OCI-M1 (cell line): ENCODE results near the gene ZNF3.

Experiments
- DNase-seq: peaks from one replicate; lab custom pipeline; 2025; lab: John Stamatoyannopoulos, UW

ZNF3 gene

DNA sequence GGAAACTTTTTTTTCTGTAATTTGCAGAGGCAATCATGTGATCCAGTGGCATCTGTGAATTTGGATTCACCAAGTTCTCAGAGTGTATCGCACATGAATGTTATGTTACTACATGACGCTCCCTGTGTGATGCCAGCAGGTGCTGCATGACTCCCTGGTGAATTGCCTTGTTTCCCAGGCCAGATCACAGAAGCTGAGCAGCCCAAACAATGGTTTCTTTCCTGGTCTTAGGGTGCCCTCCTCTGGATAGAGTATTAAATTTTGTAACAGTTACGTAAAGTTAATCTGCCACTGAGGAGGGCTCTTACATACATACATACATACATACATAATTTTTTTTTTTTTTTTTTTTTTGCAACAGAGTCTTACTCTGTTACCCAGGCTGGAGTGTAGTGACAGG, 28.3 kb downstream of the ZNF3 start:
- peak; percentile 85 for DNase-seq

DNA sequence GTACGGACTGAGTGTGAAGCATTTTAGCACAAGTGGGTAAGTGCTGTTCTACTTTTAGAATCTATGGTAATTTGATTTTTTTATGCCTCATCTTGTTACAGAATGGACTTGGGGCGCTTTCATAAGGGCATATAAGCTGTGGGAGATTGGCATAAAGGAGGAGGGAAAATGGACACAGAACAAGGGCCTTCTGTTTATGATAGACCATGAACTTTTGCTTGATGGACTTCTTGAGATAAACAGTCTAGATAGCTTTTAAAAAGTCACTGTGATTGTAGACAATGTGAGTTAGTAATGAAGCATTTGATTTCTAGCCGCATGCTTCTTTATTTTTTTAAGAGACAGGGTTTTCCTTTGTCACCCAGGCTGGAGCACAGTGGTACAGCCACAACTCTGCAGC, 29.9 kb downstream of the ZNF3 start:
- DNase-seq = no peak

- DNase-seq = peak; percentile 96
These were observed 31.9 kb downstream of the ZNF3 start, which contains the start of gene ZSCAN21 for GRCh38 chr7:100049441-100050291. Gene ZSCAN21 (plus strand): TSS chr7:100049774. CDS start chr7:100057007, 7,233 bp downstream.

DNA sequence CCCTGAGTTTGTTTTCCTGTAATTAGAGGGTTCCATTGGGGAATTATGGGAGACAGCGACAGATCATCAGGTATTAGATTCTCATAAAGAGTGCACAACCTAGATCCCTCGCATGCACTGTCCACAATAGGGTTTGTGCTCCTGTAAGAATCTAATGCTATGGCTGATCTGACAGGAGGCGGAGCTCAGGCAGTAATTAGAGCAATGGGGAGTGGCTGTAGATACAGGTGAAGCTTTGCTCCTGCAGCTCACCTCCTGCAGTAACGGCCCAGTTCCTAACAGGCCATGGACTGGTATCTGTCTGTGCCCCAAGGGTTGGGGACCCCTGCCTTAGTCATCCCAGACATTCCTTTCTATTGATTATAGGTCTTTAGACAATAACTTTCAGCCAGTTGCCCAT, 32.8 kb downstream of the ZNF3 start:
- DNase-seq = no peak

- DNase-seq = no peak
These were observed 36.8 kb downstream of the ZNF3 start for GRCh38 chr7:100044718-100045117.

DNA sequence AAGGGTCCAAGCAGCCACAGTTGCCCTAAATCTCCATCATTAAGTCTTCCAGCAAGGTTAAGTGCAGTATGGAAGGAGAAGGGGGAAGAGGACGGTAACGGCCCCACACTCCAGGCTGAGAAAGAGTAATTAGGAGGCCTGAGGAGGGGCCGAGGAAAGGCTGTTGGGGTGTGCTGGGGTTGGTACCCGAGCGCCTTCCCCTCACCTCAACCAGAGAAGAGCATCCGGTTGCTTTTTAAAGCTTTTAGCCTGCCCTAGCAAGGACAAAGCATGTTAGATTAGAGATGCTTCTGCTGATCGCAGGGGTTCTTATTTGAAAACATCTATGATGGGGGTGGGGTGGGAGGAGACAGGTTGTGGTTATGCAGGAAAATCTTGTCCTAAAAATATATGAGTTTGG, 40.9 kb downstream of the ZNF3 start:
- no peak for DNase-seq

DNA sequence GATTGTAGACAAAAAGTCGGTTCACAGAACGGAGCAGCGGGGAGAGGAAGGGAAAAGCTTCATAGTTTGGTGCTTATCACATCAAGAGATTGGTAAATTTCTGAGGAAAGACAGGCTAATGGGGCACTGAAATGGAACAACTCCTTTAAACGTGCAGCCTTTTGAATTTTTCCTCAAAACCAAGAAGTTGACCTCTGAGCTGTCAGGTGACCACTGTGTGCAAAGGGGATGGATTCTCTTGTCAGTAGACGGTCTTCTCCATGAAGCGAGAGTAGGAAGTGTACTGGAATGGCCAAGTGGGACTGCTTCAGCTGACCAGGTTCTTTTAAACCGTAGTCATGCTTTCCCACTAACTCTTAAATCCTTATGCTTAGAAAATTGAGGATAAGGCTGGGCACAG, 43.2 kb downstream of the ZNF3 start:
- DNase-seq = no peak

DNA sequence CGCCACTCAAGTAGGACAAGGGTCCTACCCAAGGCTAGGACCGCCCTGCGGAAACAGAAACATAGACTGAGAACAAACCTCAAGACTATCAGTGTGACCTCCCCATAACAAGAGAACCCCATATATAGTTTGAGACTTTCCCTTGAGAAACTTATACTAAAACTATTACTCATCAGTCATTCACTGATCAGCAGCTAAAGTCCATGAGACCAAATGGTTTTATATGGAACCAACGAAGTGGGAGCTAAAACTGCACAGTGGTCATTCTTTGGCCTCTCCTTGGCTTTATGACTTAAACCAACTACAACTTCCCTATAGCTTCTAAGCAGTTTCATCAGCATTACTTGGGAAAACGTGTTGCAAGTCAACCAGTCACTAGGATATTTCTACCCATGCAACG, 45.6 kb downstream of the ZNF3 start:
- no peak for DNase-seq

DNA sequence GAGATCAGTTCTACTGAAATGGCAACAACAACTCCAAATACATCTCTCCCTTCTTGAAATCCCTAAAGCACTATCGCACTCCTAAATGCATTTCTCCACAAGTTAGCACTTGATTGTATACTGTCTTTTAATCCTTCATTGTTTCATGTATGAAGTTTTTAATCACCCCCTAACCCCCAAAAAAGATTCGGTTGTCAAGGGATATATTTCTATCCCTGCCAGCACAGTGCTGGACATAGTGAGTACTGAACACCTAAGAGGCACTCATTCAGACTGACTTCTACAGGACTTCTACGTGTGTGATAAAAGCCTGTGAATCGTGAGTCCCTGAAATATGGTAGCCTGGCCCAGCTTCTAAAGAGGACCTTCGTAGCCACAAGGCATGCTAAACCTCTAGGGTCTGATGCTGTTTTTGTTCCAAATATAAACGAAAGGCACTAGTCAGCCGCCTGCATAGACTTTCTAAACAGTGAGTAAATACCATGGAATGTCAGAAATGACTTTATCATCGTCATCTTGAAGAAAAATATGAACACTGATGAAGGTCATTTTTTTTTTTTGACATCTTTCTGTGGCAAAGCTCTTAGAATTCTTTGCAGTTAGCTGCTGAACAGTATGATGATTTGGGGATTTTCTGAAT, 46.5 kb downstream of the ZNF3 start:
- DNase-seq = no peak

DNA sequence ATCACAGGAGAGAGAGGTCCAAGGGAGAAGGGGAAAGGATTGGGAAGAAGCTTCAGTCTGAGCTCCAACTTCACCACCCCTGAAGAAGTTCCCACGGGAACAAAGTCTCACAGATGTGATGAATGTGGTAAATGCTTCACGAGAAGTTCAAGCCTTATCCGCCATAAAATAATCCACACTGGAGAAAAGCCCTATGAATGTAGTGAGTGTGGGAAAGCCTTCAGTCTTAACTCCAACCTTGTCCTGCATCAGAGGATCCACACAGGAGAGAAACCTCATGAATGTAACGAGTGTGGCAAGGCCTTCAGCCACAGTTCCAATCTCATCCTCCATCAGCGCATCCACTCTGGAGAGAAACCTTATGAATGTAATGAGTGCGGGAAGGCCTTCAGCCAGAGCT, 48.0 kb downstream of the ZNF3 start:
- DNase-seq = no peak

DNA sequence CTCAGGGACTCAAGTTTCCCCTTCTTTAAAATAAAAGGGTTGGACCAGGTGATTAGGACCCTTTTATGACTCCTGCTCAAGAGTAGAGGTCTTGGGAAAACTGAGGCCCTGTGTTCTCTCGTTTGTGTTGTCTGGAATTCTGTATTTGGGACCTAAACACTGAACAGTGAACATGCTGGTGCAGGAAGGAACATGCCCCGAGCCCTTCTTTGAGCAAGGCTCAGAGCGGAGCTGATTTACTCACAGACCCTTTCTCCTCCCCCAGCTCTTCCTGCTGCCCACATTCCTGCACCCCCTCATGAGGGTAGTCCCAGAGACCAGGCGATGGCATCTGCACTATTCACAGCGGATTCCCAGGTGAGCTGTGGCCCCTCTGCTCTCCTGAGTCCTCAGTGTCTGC, 51.9 kb downstream of the ZNF3 start:
- no peak for DNase-seq

- no peak for DNase-seq
These were observed 54.3 kb downstream of the ZNF3 start for GRCh38 chr7:100027197-100027596.

- no peak for DNase-seq
These were observed 57.4 kb downstream of the ZNF3 start for GRCh38 chr7:100024020-100024619.

- no peak for DNase-seq
These were observed 58.0 kb downstream of the ZNF3 start for GRCh38 chr7:100023526-100023925.

DNA sequence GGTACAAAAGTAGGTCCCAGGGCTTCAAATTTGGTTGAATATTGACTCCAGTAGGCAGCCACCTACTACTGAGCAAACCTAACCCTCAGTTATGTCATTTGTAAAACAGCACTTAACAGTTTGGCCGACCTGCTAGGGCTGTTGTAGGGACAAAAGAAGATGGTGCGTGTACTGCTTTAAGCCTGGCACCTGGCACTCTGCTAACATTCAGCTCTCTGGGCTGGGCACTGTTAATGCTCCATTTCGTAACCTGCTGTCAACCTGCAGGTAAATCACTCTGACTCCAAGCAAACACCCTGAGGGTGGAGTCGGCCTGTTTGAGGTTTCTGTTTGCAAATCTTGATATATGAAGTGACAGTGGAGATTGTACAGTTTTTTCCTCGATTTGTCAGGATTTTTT, 58.9 kb downstream of the ZNF3 start:
- DNase-seq = no peak

GRCh38 chr7:100021297-100021696, 60.2 kb downstream of the ZNF3 start:
- no peak for DNase-seq
